Thyroid gland (tissue), 4 donors: ENCODE measurements around the gene ZSWIM8. TPM values are rescaled to one million over a fixed set of nuclear protein-coding genes. Genes with fewer than 3 reads are reported as not detected.
A peak's percentile ranks its signal among the peaks of the same experiment; 100 is the strongest.

ENCODE experiments used
- DNase-seq, 2 donors: peaks; one replicate each; pipeline ENCODE4 v3.0.0-alpha.2; 2019
- H3K27ac ChIP-seq, 3 donors: fragments of 200-600 bp; sonication (generic); 1 replicate in 2 of 3; 2 replicates in 1 of 3; pipeline ENCODE4 v1.5.1; 2016 to 2019; ENCODE audit warnings: mild to moderate bottlenecking in 1 of 3, moderate library complexity in 1 of 3
- H3K27me3 ChIP-seq: fragments of 200-600 bp; sonication (generic); one replicate; pipeline ENCODE4 v1.5.1; 2019
- H3K36me3 ChIP-seq, 2 donors: fragments of 200-600 bp; sonication (generic); one replicate each; pipeline ENCODE4 v1.5.1; 2016 to 2019
- H3K4me1 ChIP-seq, 2 donors: fragments of 200-600 bp; sonication (generic); one replicate each; pipeline ENCODE4 v1.5.1; 2017 to 2019
- H3K4me3 ChIP-seq, 3 donors: fragments of 200-600 bp; sonication (generic); replicated peaks in 1 of 3; 1 replicate in 2 of 3; 2 replicates in 1 of 3; pipeline ENCODE4 v1.5.1; 2016; ENCODE audit warnings: mild to moderate bottlenecking in 1 of 3
- H3K9me3 ChIP-seq: fragments of 200-600 bp; sonication (generic); one replicate; pipeline ENCODE4 v1.5.1; 2017
- POLR2A ChIP-seq, 2 donors: fragments of 450-650 bp; IDR thresholded peaks; one replicate each; pipeline ENCODE4 v1.6.1; 2017; ENCODE audit warnings: antibody characterized with exemption in 2 of 2, mild to moderate bottlenecking in 2 of 2, moderate library complexity in 1 of 2
- WGBS, 2 donors: methylation state at CpG; one replicate each; pipeline ENCODE4 v1.1.5; 2017; 5-methylcytosine and 5-hydroxymethylcytosine counted together
- intact Hi-C: fragments of 100-400 bp; cut with DNase I; formaldehyde crosslinking; loops from one replicate; pipeline ENCODE4 v1.15.1; 2023
- total RNA-seq, 4 donors: library from RNA; depleted of rRNA; stranded (reverse); fragments of >200 nt; gene quantifications; one replicate each; pipeline ENCODE4 v1.2.3, GENCODE V29; 2016
- TF ChIP-seq, protein P1 (sequence below), 6 experiments: fragments of 200-600 bp in 3 of 6; fragments of 450-650 bp in 3 of 6; sonication (generic) in 3 of 6; IDR thresholded peaks; one replicate each; pipeline ENCODE4 v1.5.1; 2016 to 2019; ENCODE audit warnings: antibody characterized with exemption in 6 of 6, mild to moderate bottlenecking in 2 of 6, inconsistent platforms in 1 of 6, moderate library complexity in 1 of 6

The ZSWIM8 gene
- total RNA-seq, 4 donors from 2014 or later: 67.2 to 199 (median 108) TPM

GRCh38 chr10:73759512-73760115, 25.8 kb upstream of the ZSWIM8 start:
- WGBS, 2 donors: 57 to 72% methylated on average over 5 of the region's 5 CpGs
- Histone ChIP-seq H3K4me1 (peaks cover 0 to 5% of the 10 kb centered on the region in 2 donors), H3K9me3 (no peaks in the 10 kb centered on the region), H3K4me3 (no peak overlapping the region), H3K27ac (peak overlapping the region in 1 of 3 donors; percentile 15), H3K27me3 (no peaks in the 10 kb centered on the region), H3K36me3 (peaks cover 48 to 58% of the 10 kb centered on the region in 2 donors)
- intact Hi-C loops: no loop called here
- peak; percentile 40 to 68 for DNase-seq
- no peak for TF ChIP-seq POLR2A (IDR thresholded peaks at IDR 0.05)
- TF ChIP-seq, protein P1, sequence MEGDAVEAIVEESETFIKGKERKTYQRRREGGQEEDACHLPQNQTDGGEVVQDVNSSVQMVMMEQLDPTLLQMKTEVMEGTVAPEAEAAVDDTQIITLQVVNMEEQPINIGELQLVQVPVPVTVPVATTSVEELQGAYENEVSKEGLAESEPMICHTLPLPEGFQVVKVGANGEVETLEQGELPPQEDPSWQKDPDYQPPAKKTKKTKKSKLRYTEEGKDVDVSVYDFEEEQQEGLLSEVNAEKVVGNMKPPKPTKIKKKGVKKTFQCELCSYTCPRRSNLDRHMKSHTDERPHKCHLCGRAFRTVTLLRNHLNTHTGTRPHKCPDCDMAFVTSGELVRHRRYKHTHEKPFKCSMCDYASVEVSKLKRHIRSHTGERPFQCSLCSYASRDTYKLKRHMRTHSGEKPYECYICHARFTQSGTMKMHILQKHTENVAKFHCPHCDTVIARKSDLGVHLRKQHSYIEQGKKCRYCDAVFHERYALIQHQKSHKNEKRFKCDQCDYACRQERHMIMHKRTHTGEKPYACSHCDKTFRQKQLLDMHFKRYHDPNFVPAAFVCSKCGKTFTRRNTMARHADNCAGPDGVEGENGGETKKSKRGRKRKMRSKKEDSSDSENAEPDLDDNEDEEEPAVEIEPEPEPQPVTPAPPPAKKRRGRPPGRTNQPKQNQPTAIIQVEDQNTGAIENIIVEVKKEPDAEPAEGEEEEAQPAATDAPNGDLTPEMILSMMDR (IDR thresholded peaks at IDR 0.05): no peak

GRCh38 chr10:73761781-73762180, 23.6 kb upstream of the ZSWIM8 start:
- H3K27ac ChIP-seq: no peak overlapping the region
- no peaks in the 10 kb centered on the region for H3K27me3 ChIP-seq
- TF ChIP-seq, protein P1 (IDR thresholded peaks at IDR 0.05): no peak
- no peak for TF ChIP-seq POLR2A (IDR thresholded peaks at IDR 0.05)
- DNase-seq: no peak
- H3K36me3 ChIP-seq: peaks cover 66 to 76% of the 10 kb centered on the region in 2 donors
- intact Hi-C loops: no loop called here
- H3K4me1 ChIP-seq: peaks cover 0 to 5% of the 10 kb centered on the region in 2 donors
- no peak overlapping the region for H3K4me3 ChIP-seq
- 95 to 100% methylated on average over 1 of the region's 1 CpG for WGBS, 2 donors
- H3K9me3 ChIP-seq: no peaks in the 10 kb centered on the region

- peaks cover 0 to 5% of the 10 kb centered on the region in 2 donors for H3K4me1 ChIP-seq
- intact Hi-C loops: no loop called here
- DNase-seq: no peak
- H3K36me3 ChIP-seq: peaks cover 77 to 88% of the 10 kb centered on the region in 2 donors
- no peaks in the 10 kb centered on the region for H3K27me3 ChIP-seq
- no peak overlapping the region for H3K27ac ChIP-seq
- TF ChIP-seq POLR2A (IDR thresholded peaks at IDR 0.05): no peak
- TF ChIP-seq, protein P1 (IDR thresholded peaks at IDR 0.05): no peak
- H3K9me3 ChIP-seq: no peaks in the 10 kb centered on the region
- WGBS, 2 donors: 86 to 89% methylated on average over 2 of the region's 2 CpGs
- no peak overlapping the region for H3K4me3 ChIP-seq
These were observed 22.5 kb upstream of the ZSWIM8 start for GRCh38 chr10:73762915-73763314.

GRCh38 chr10:73763343-73763742, 22.1 kb upstream of the ZSWIM8 start:
- no peak for DNase-seq
- H3K36me3 ChIP-seq: peaks cover 79 to 92% of the 10 kb centered on the region in 2 donors
- TF ChIP-seq, protein P1 (IDR thresholded peaks at IDR 0.05): no peak
- no peak for TF ChIP-seq POLR2A (IDR thresholded peaks at IDR 0.05)
- H3K4me1 ChIP-seq: peaks cover 0 to 5% of the 10 kb centered on the region in 2 donors
- WGBS, 2 donors: 92 to 96% methylated on average over 2 of the region's 2 CpGs
- no peak overlapping the region for H3K27ac ChIP-seq
- H3K27me3 ChIP-seq: no peaks in the 10 kb centered on the region
- intact Hi-C loops: no loop called here
- no peak overlapping the region for H3K4me3 ChIP-seq
- no peaks in the 10 kb centered on the region for H3K9me3 ChIP-seq

DNA sequence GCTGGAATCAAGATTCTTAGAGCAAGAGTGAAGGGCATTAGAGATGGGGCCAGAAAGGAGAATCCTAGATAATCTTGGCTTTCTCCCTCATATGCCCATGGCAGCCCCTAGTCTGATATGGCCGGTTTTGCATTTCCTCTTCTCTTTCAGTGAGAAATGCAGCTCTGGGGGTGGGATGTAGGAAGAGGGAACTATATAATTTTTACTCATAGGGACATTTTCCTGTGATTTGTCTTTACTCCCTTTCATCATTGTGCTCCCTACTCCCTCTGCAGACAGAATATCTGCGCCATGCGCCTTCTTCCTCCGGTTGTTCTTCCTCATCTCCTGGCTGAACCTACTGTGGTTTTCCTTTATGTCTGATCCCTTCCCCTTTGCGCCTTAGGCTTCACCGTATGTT, 20.3 kb upstream of the ZSWIM8 start:
- no peak for TF ChIP-seq POLR2A (IDR thresholded peaks at IDR 0.05)
- intact Hi-C loops: no loop called here
- H3K27me3 ChIP-seq: no peaks in the 10 kb centered on the region
- peaks cover 88 to 99% of the 10 kb centered on the region in 2 donors for H3K36me3 ChIP-seq
- H3K9me3 ChIP-seq: no peaks in the 10 kb centered on the region
- H3K4me3 ChIP-seq: no peak overlapping the region
- no peak for DNase-seq
- WGBS, 2 donors: 94 to 96% methylated on average over 6 of the region's 6 CpGs
- no peaks in the 10 kb centered on the region for H3K4me1 ChIP-seq
- no peak overlapping the region for H3K27ac ChIP-seq
